ENCODE measurements around the gene PRPSAP2.
"Not testable (repeated sequence)": the region's sequence is repeated elsewhere in the genome, so short reads cannot be mapped to it uniquely, and the experiment has no call there.

Gene PRPSAP2

GRCh38 chr17:18857864-18858566, at the start of gene PRPSAP2:
Gene PRPSAP2 (plus strand): TSS chr17:18858131. CDS start chr17:18865834, 7,703 bp downstream.
- H3K9ac ChIP-seq, result peak within 1 kb of the TSS; percentile 88
- peaks cover 29% of the 10 kb centered on the region for H3K4me1 ChIP-seq (ENCODE audit: low read depth, poor library complexity, severe bottlenecking)
- H3K27me3 ChIP-seq (ENCODE audit: insufficient read depth, low read depth), result no peaks in the 10 kb centered on the region
- H3K4me3 ChIP-seq (IDR thresholded peaks at IDR 0.05; ENCODE audit: insufficient read depth, low read depth, low read length), result no peak within 1 kb of the TSS
- H2AFZ ChIP-seq (ENCODE audit: low read depth), result peak within 1 kb of the TSS; percentile 64
- H3K36me3 ChIP-seq (ENCODE audit: insufficient read depth), result no peaks in the 10 kb centered on the region
- H3K79me2 ChIP-seq (ENCODE audit: insufficient read depth, low read depth), result peaks cover 24% of the 10 kb centered on the region; the same call in 1 of the 2 replicates
- peak within 1 kb of the TSS; percentile 55 for H3K27ac ChIP-seq
- no peaks in the 10 kb centered on the region for H4K20me1 ChIP-seq (ENCODE audit: insufficient read depth)
- no peak for TF ChIP-seq CTCF (conservative IDR thresholded peaks at IDR 0.05; ENCODE audit: low read depth, low read length)
- peak within 1 kb of the TSS; percentile 80 for H3K4me2 ChIP-seq

GRCh38 chr17:18815924-18816323, 42.0 kb upstream of the PRPSAP2 start:
- not testable (repeated sequence) for H2AFZ ChIP-seq (ENCODE audit: low read depth); H3K4me1 ChIP-seq (ENCODE audit: low read depth, poor library complexity, severe bottlenecking); H3K4me2 ChIP-seq; H3K27ac ChIP-seq; H3K79me2 ChIP-seq (ENCODE audit: insufficient read depth, low read depth); H4K20me1 ChIP-seq (ENCODE audit: insufficient read depth); H3K4me3 ChIP-seq (IDR thresholded peaks at IDR 0.05; ENCODE audit: insufficient read depth, low read depth, low read length); H3K27me3 ChIP-seq (ENCODE audit: insufficient read depth, low read depth); H3K9ac ChIP-seq; H3K36me3 ChIP-seq (ENCODE audit: insufficient read depth)

DNA sequence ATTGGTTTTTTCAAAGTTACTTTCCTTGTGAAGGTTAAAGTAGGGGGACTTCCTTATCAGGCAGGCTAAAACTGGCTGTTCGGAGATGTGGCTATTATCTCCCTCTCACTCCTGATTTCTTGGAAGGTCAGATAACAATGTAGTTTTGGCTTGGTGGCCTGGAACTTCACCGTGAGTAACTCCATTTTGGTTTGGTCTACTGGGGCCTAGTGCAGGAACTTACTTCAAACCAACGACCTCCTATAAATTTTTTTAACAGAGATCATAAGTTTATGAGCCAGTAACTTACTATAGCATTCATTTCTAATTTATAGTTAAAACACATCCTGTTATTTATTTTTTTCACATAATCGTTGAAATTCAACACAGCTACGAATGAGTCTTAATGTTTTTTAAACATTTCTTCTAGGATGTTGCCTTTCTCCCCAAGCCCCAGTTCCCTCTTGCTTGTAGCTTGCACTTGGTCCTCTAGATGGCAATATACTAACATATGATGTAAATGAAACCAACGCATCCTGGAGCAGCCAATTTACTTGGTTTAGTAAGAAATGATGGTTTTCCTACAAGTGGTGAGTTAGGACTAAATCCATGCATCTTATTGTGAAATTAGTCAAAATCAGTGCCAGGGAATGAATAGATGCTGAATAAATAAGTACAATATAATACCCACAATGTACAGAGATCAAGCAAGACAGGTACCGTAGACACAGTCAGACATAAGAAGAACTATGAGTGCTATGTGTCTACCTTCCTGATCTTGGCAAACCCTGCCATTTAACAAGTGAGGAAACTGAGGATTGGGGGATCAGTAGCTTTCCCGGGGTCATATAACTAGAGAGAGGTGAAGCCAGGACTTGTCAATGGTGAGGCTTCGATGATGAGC, 41.2 kb upstream of the PRPSAP2 start:
- not testable (repeated sequence) for H3K9ac ChIP-seq; H3K27me3 ChIP-seq (ENCODE audit: insufficient read depth, low read depth); H3K79me2 ChIP-seq (ENCODE audit: insufficient read depth, low read depth); H4K20me1 ChIP-seq (ENCODE audit: insufficient read depth); H3K36me3 ChIP-seq (ENCODE audit: insufficient read depth); H2AFZ ChIP-seq (ENCODE audit: low read depth); H3K4me1 ChIP-seq (ENCODE audit: low read depth, poor library complexity, severe bottlenecking); H3K27ac ChIP-seq; H3K4me2 ChIP-seq; H3K4me3 ChIP-seq (IDR thresholded peaks at IDR 0.05; ENCODE audit: insufficient read depth, low read depth, low read length)
- TF ChIP-seq CTCF (conservative IDR thresholded peaks at IDR 0.05; ENCODE audit: low read depth, low read length), result peak; percentile 35; the same call in 1 of the 2 replicates

GRCh38 chr17:18821430-18821829, 36.5 kb upstream of the PRPSAP2 start:
- not testable (repeated sequence) for H3K27ac ChIP-seq; H3K4me3 ChIP-seq (IDR thresholded peaks at IDR 0.05; ENCODE audit: insufficient read depth, low read depth, low read length)

DNA sequence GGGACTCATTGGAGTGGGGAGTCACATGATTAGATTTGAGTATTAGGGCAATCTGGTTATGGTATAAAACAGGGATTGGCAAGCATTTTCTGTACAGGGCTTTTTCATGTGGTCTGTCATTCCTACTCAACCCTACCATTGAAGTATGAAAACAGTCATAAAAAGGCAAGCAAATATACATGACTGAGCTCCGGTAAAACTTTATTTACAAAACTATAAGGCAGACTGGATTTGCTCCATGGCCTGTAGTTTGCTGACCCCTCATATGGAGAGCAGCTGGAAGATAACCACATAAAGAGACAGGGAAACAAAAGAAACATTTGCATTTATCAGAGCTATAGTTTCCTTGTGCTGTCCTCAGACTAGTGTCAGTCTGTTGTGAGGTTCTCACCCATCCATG, 30.3 kb upstream of the PRPSAP2 start:
- not testable (repeated sequence) for H3K36me3 ChIP-seq (ENCODE audit: insufficient read depth); H3K4me2 ChIP-seq; H3K79me2 ChIP-seq (ENCODE audit: insufficient read depth, low read depth); H3K27ac ChIP-seq; H3K27me3 ChIP-seq (ENCODE audit: insufficient read depth, low read depth); H3K4me3 ChIP-seq (IDR thresholded peaks at IDR 0.05; ENCODE audit: insufficient read depth, low read depth, low read length); H2AFZ ChIP-seq (ENCODE audit: low read depth); H4K20me1 ChIP-seq (ENCODE audit: insufficient read depth); H3K4me1 ChIP-seq (ENCODE audit: low read depth, poor library complexity, severe bottlenecking); H3K9ac ChIP-seq

More at GRCh38 chr17:18821430-18821829, 36.5 kb upstream of the PRPSAP2 start:
- H2AFZ ChIP-seq (ENCODE audit: low read depth); H3K4me2 ChIP-seq; H3K36me3 ChIP-seq (ENCODE audit: insufficient read depth); H4K20me1 ChIP-seq (ENCODE audit: insufficient read depth); H3K9ac ChIP-seq; H3K4me1 ChIP-seq (ENCODE audit: low read depth, poor library complexity, severe bottlenecking); H3K79me2 ChIP-seq (ENCODE audit: insufficient read depth, low read depth); H3K27me3 ChIP-seq (ENCODE audit: insufficient read depth, low read depth): not testable (repeated sequence)
